HEK293 (cell line): Measurements from ENCODE around the gene RHBDF2.

ENCODE experiments used
- INSM2 ChIP-seq: fragments of 450-650 bp; formaldehyde crosslinking; IDR thresholded peaks from 2 replicates; pipeline ENCODE4 v1.5.1; 2016; ENCODE audit warnings: missing biosample characterization, missing genetic modification characterization
- KLF7 ChIP-seq: fragments of 450-650 bp; formaldehyde crosslinking; IDR thresholded peaks from 2 replicates; pipeline ENCODE4 v1.5.1; 2016; ENCODE audit warnings: missing biosample characterization, missing genetic modification characterization, borderline replicate concordance
- OSR2 ChIP-seq: fragments of 450-650 bp; formaldehyde crosslinking; IDR thresholded peaks from 2 replicates; pipeline ENCODE4 v1.5.1; 2016; ENCODE audit warnings: missing biosample characterization, missing genetic modification characterization
- PRDM10 ChIP-seq: fragments of 450-650 bp; formaldehyde crosslinking; IDR thresholded peaks from 2 replicates; pipeline ENCODE4 v1.5.1; 2016; ENCODE audit warnings: missing biosample characterization, missing genetic modification characterization
- SP2 ChIP-seq: fragments of 450-650 bp; formaldehyde crosslinking; IDR thresholded peaks from 2 replicates; pipeline ENCODE4 v1.5.1; 2016; ENCODE audit warnings: missing biosample characterization, missing genetic modification characterization
- SP7 ChIP-seq: fragments of 450-650 bp; formaldehyde crosslinking; IDR thresholded peaks from 2 replicates; pipeline ENCODE4 v1.5.1; 2016; ENCODE audit warnings: missing biosample characterization, missing genetic modification characterization
- ZBTB10 ChIP-seq: fragments of 450-650 bp; formaldehyde crosslinking; IDR thresholded peaks from 2 replicates; pipeline ENCODE4 v1.5.1; 2016; ENCODE audit warnings: missing biosample characterization, missing genetic modification characterization
- ZFP41 ChIP-seq: fragments of 450-650 bp; formaldehyde crosslinking; IDR thresholded peaks from 2 replicates; pipeline ENCODE4 v1.5.1; 2016; ENCODE audit warnings: missing biosample characterization, missing genetic modification characterization, borderline replicate concordance
- ZNF10 ChIP-seq: fragments of 450-650 bp; formaldehyde crosslinking; IDR thresholded peaks from 2 replicates; pipeline ENCODE4 v1.5.1; 2017; ENCODE audit warnings: missing biosample characterization, missing genetic modification characterization
- ZNF121 ChIP-seq: fragments of 450-650 bp; formaldehyde crosslinking; IDR thresholded peaks from 2 replicates; pipeline ENCODE4 v1.5.1; 2016; ENCODE audit warnings: missing biosample characterization, missing genetic modification characterization
- ZNF132 ChIP-seq: fragments of 450-650 bp; formaldehyde crosslinking; IDR thresholded peaks from 2 replicates; pipeline ENCODE4 v1.5.1; 2017; ENCODE audit warnings: missing biosample characterization, missing genetic modification characterization, borderline replicate concordance
- ZNF140 ChIP-seq: fragments of 450-650 bp; formaldehyde crosslinking; IDR thresholded peaks from 2 replicates; pipeline ENCODE4 v1.5.1; 2016; ENCODE audit warnings: missing biosample characterization, missing genetic modification characterization
- ZNF169 ChIP-seq: fragments of 450-650 bp; formaldehyde crosslinking; IDR thresholded peaks from 2 replicates; pipeline ENCODE4 v1.5.1; 2016; ENCODE audit warnings: missing biosample characterization, missing genetic modification characterization
- ZNF18 ChIP-seq: fragments of 450-650 bp; formaldehyde crosslinking; IDR thresholded peaks from 2 replicates; pipeline ENCODE4 v1.5.1; 2016; ENCODE audit warnings: missing biosample characterization, missing genetic modification characterization
- ZNF214 ChIP-seq: fragments of 450-650 bp; formaldehyde crosslinking; IDR thresholded peaks from 2 replicates; pipeline ENCODE4 v1.5.1; 2017; ENCODE audit warnings: missing biosample characterization, mild to moderate bottlenecking, missing genetic modification characterization, borderline replicate concordance
- ZNF366 ChIP-seq: fragments of 450-650 bp; formaldehyde crosslinking; conservative IDR thresholded peaks from 2 replicates; pipeline ENCODE4 v1.5.1; 2016; ENCODE audit warnings: missing biosample characterization, missing genetic modification characterization
- ZNF37A ChIP-seq: fragments of 450-650 bp; IDR thresholded peaks from 2 replicates; pipeline ENCODE4 v1.5.1; 2018; ENCODE audit warnings: missing biosample characterization, missing genetic modification characterization
- ZNF449 ChIP-seq: fragments of 450-650 bp; formaldehyde crosslinking; IDR thresholded peaks from 2 replicates; pipeline ENCODE4 v1.5.1; 2017; ENCODE audit warnings: missing biosample characterization, mild to moderate bottlenecking, missing genetic modification characterization, moderate library complexity
- ZNF580 ChIP-seq: fragments of 450-650 bp; formaldehyde crosslinking; IDR thresholded peaks from 2 replicates; pipeline ENCODE4 v1.5.1; 2016; ENCODE audit warnings: missing biosample characterization, missing genetic modification characterization
- ZNF624 ChIP-seq: fragments of 450-650 bp; formaldehyde crosslinking; IDR thresholded peaks from 2 replicates; pipeline ENCODE4 v1.5.1; 2017; ENCODE audit warnings: missing biosample characterization, missing genetic modification characterization
- ZNF704 ChIP-seq: fragments of 450-650 bp; formaldehyde crosslinking; IDR thresholded peaks from 2 replicates; pipeline ENCODE4 v1.5.1; 2016; ENCODE audit warnings: missing biosample characterization, missing genetic modification characterization
- ZNF707 ChIP-seq: fragments of 450-650 bp; formaldehyde crosslinking; IDR thresholded peaks from 2 replicates; pipeline ENCODE4 v1.5.1; 2016; ENCODE audit warnings: missing biosample characterization, missing genetic modification characterization
- ZNF747 ChIP-seq: fragments of 450-650 bp; formaldehyde crosslinking; IDR thresholded peaks from 2 replicates; pipeline ENCODE4 v1.5.1; 2016; ENCODE audit warnings: missing biosample characterization, missing genetic modification characterization
- ZNF791 ChIP-seq: fragments of 450-650 bp; formaldehyde crosslinking; IDR thresholded peaks from 2 replicates; pipeline ENCODE4 v1.5.1; 2016; ENCODE audit warnings: missing biosample characterization, missing genetic modification characterization
- ZNF792 ChIP-seq: fragments of 450-650 bp; formaldehyde crosslinking; IDR thresholded peaks from 2 replicates; pipeline ENCODE4 v1.5.1; 2016; ENCODE audit warnings: missing biosample characterization, missing genetic modification characterization
- ZNF830 ChIP-seq: fragments of 450-650 bp; IDR thresholded peaks from 2 replicates; pipeline ENCODE4 v1.5.0; 2018; ENCODE audit warnings: missing biosample characterization, missing genetic modification characterization, low read depth, mild to moderate bottlenecking, moderate library complexity
- ZSCAN16 ChIP-seq: fragments of 450-650 bp; formaldehyde crosslinking; IDR thresholded peaks from 2 replicates; pipeline ENCODE4 v1.5.1; 2016; ENCODE audit warnings: missing biosample characterization, missing genetic modification characterization
- ZSCAN30 ChIP-seq: fragments of 450-650 bp; IDR thresholded peaks from 2 replicates; pipeline ENCODE4 v1.5.1; 2018; ENCODE audit warnings: missing biosample characterization, mild to moderate bottlenecking, missing genetic modification characterization, moderate library complexity

RHBDF2 gene

GRCh38 chr17:76499267-76499667 is 2.0 kb downstream of the RHBDF2 start (continued):
- TF ChIP-seq ZNF624 (tag by site-specific recombination) (no peak), ZNF214 (tag by site-specific recombination) (no peak), ZNF580 (tag by site-specific recombination) (no peak), ZNF37A (tag by site-specific recombination) (no peak), ZNF140 (tag by site-specific recombination) (no peak), SP7 (tag by site-specific recombination) (no peak), ZNF132 (tag by site-specific recombination) (no peak), ZSCAN16 (tag by site-specific recombination) (no peak), ZNF169 (tag by site-specific recombination) (no peak), INSM2 (tag by site-specific recombination) (0 out of 2 replicates have a peak, but pooled peaks have one; percentile 37), ZNF791 (no peak), SP2 (tag by site-specific recombination) (no peak), ZNF707 (tag by site-specific recombination) (no peak), ZNF747 (tag by site-specific recombination) (no peak), ZNF449 (no peak), ZNF830 (tag by site-specific recombination) (no peak), ZNF10 (tag by site-specific recombination) (no peak), ZNF18 (tag by site-specific recombination) (no peak), ZBTB10 (tag by site-specific recombination) (no peak), ZSCAN30 (tag by site-specific recombination) (no peak), ZNF704 (no peak), KLF7 (tag by site-specific recombination) (no peak), ZNF792 (no peak), ZNF121 (tag by site-specific recombination) (no peak), OSR2 (peak; percentile 30; the same call in 1 of the 2 replicates), ZNF366 (tag by site-specific recombination) (peak; percentile 41), ZFP41 (tag by site-specific recombination) (no peak), PRDM10 (tag by site-specific recombination) (peak; percentile 42; the same call in 1 of the 2 replicates)
